Activated naive CD8-positive, alpha-beta T cell treated with anti-CD3 and anti-CD28 coated beads for 36 hours (primary cell): ENCODE measurements around the gene GPNMB. TPM values are rescaled to one million over a fixed set of nuclear protein-coding genes. Genes with fewer than 3 reads are reported as not detected.
"Not testable (repeated sequence)": the region's sequence is repeated elsewhere in the genome, so short reads cannot be mapped to it uniquely, and the experiment has no call there.

ENCODE experiments used
- DNase-seq: peaks from one replicate; pipeline ENCODE4 v3.0.0; 2021
- H3K27ac Mint-ChIP-seq: one replicate; pipeline ENCODE4 v1.8.0; 2022; ENCODE audit warnings: mild to moderate bottlenecking, moderate library complexity, mixed read lengths
- H3K27me3 Mint-ChIP-seq: one replicate; pipeline ENCODE4 v1.8.0; 2022; ENCODE audit warnings: mild to moderate bottlenecking, mixed read lengths
- H3K36me3 Mint-ChIP-seq: one replicate; pipeline ENCODE4 v1.8.0; 2021; ENCODE audit warnings: mild to moderate bottlenecking, mixed read lengths
- H3K4me1 Mint-ChIP-seq: one replicate; pipeline ENCODE4 v1.8.0; 2021; ENCODE audit warnings: mixed read lengths
- H3K4me3 Mint-ChIP-seq: one replicate; pipeline ENCODE4 v1.8.0; 2022; ENCODE audit warnings: mild to moderate bottlenecking, moderate library complexity, mixed read lengths
- H3K9me3 Mint-ChIP-seq: one replicate; pipeline ENCODE4 v1.8.0; 2022; ENCODE audit warnings: mixed read lengths
- total RNA-seq, 2 experiments: library from RNA; stranded (reverse); gene quantifications; one replicate each; pipeline ENCODE4 v1.2.3, GENCODE V29; 2021

GPNMB gene
- total RNA-seq, 2 experiments from 2014 or later, result 1.8 to 1.9 TPM

DNA sequence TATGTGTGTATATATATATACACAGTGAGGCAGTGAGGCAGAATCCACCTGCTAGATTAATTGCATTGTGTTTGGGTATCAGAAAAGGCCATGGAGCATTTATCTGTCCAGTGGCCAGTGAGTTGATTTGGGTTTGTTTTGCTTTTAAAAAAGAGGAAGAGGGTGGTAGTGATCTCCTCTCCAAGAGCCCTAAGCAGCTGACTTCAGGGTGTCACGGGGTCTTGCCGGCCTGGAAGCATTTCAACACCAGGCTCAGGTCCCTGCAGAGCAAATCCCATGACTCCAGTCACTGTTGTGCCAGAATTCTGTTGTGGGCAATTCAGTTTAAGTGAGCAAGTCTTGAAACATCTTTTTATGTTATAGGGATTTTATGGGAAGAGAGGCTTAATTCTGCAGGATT is 30.6 kb upstream of the GPNMB start:
- H3K4me3 Mint-ChIP-seq, result no peak overlapping the region
- no peaks in the 10 kb centered on the region for H3K36me3 Mint-ChIP-seq
- H3K4me1 Mint-ChIP-seq, result no peaks in the 10 kb centered on the region
- peaks cover 3% of the 10 kb centered on the region for H3K27me3 Mint-ChIP-seq
- no peak overlapping the region for H3K27ac Mint-ChIP-seq
- no peak for DNase-seq
- no peaks in the 10 kb centered on the region for H3K9me3 Mint-ChIP-seq

DNA sequence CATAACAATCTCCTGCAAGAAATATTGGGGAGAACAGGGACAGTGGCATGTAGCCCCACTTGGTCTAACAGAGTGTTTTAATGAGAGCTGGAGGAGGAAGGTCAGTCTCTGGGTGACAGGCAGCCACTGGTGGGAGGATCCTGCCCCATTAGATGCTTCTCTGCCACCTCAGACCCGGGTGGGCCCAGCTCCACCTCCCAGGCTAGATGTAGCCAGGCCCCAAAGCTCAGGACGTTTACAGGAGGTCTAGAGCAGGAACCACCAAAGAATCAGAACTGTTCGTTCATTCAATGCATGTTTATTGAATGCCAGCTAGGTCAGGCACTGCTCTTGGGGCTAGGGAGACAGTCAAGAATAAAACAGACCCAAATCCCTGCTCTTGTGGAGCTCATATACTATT is 28.4 kb upstream of the GPNMB start:
- Mint-ChIP-seq H3K36me3 (no peaks in the 10 kb centered on the region), H3K9me3 (no peaks in the 10 kb centered on the region), H3K27ac (no peak overlapping the region), H3K27me3 (peaks cover 3% of the 10 kb centered on the region), H3K4me3 (no peak overlapping the region), H3K4me1 (no peaks in the 10 kb centered on the region)
- no peak for DNase-seq

DNA sequence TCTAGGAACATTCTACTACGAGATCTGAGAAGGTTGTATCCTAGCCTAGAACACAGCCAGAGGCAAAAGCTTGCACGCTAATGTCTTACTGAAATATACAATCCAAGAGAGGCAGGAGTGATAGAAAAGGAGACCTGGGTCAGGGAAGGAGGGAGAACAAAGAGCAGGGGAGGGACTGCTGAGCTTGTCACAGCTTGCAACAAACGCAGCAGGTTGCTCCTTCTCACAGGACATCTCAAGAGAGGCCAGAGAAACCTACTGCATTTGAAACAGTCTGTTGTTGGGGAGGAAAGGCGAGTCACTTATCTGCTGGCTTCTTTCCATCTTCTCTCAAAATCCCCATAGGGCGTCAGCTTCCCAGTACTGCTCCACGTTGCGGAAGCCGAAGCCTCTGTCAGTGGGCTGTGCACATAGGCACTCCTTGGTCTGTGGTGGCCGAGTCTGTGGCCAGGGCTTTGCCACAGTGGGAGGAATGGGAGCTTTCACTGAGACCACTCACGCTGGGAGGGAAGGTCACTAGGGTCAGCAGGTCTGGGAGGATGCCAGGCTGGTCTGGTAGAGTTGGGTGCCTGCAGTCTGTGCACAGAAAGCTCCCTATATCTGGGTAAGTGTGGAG is 25.8 kb upstream of the GPNMB start:
- Mint-ChIP-seq H3K4me1 (no peaks in the 10 kb centered on the region), H3K27me3 (peaks cover 3% of the 10 kb centered on the region), H3K9me3 (no peaks in the 10 kb centered on the region), H3K4me3 (no peak overlapping the region), H3K27ac (no peak overlapping the region), H3K36me3 (no peaks in the 10 kb centered on the region)
- no peak for DNase-seq

DNA sequence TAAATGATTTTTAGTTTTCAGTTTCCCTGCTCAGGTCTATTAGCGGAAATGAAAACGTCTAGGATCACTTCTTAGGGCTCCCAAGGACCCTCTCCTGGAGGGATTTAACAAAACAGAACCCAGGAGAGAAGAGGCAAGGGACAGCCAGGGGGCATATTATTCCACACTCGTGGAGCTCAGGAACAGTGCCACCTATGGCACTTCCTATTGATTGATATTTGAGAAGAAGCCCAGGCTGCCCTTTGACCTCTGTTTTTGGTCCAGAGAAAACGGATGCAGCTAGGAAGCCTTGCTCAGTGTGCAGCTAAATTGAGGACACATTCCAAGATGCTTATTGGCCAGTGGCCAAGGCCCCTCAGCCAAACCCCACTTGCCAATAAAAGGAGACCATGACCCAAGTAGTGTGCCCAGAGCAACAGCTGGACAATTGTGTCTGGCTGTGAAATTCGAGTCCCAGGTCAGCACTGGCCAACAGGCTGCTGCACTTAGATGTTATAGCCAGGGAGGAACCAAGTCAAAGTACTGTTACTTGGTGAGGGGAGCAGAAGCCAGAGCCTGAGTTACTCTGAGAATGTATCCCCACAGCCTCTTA is 24.0 kb upstream of the GPNMB start:
- Mint-ChIP-seq H3K27ac (no peak overlapping the region), H3K9me3 (no peaks in the 10 kb centered on the region), H3K4me3 (no peak overlapping the region), H3K4me1 (no peaks in the 10 kb centered on the region), H3K27me3 (peaks cover 2% of the 10 kb centered on the region), H3K36me3 (no peaks in the 10 kb centered on the region)
- DNase-seq, result no peak

DNA sequence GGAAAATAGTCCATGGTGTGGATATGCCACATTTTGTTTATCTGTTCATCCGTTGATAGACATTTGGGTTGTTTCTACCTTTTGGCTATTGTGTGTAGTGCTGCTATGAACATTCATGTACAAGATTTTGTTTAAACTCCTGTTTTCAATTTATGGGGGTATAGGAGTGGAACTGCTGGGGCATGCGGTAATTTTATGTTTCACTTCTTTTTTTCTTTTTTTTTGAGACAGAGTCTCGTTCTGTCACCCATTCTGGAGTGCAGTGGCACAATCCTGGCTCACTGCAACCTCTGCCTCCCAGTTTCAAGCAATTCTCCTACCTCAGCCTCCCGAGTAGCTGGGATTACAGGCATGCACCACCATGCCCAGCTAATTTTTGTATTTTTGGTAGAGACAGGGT is 22.2 kb upstream of the GPNMB start:
- not testable (repeated sequence) for H3K4me3 Mint-ChIP-seq, H3K9me3 Mint-ChIP-seq, H3K27me3 Mint-ChIP-seq, DNase-seq, H3K4me1 Mint-ChIP-seq, H3K36me3 Mint-ChIP-seq, H3K27ac Mint-ChIP-seq

DNA sequence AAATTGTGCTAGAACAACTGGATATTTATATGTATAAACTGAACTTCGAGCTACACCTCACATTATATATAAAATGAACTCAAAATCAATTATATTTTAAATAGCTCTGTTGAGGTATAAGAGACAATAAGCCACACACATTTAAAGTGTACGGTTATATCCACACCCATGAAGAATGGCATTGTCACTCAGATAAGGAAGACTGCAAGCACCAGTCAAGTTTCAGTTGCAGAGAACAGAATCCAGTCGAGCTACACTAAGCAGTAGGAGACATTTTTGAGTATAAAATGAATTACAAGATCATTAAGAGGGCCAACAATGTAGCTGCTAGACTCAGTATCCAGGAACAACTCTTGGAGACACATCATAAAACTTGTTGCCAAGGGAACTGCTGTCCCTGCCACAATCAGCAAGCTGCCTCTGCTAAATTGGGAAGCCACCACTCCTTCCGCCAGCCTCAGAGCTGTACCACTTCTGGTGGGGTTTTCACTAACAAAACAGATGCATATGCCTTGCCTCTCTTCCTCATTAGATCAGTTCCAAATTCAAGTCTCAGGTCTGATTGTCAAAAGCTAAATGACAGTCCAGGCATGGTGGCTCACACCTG is 19.6 kb upstream of the GPNMB start:
- H3K9me3 Mint-ChIP-seq, result peaks cover 4% of the 10 kb centered on the region

DNA sequence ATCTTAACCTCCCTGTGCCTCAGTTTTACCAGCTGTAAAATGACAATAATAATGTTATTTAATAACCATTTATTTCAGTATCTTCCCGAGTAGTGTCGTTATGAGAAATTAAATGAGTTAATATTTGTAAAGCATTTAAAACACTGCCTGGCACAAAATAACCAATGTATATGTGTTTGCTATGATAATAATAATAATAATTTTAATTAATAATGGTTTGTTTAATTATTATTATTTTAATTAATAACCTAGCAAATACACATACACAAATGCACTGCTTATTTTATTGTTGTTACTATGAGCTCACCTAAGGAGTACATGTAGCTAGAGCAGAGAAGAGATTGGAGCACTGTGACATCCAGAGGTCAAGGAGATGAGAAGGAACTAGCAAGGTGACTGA is 18.2 kb upstream of the GPNMB start:
- Mint-ChIP-seq H3K27ac (no peak overlapping the region), H3K4me1 (no peaks in the 10 kb centered on the region), H3K4me3 (no peak overlapping the region), H3K27me3 (no peaks in the 10 kb centered on the region), H3K36me3 (no peaks in the 10 kb centered on the region), H3K9me3 (peaks cover 4% of the 10 kb centered on the region)
- no peak for DNase-seq

More for the DNA sequence above, 19.6 kb upstream of the GPNMB start:
- no peak for DNase-seq
- Mint-ChIP-seq H3K4me3 (no peak overlapping the region), H3K4me1 (no peaks in the 10 kb centered on the region), H3K27ac (no peak overlapping the region), H3K27me3 (no peaks in the 10 kb centered on the region), H3K36me3 (no peaks in the 10 kb centered on the region)

DNA sequence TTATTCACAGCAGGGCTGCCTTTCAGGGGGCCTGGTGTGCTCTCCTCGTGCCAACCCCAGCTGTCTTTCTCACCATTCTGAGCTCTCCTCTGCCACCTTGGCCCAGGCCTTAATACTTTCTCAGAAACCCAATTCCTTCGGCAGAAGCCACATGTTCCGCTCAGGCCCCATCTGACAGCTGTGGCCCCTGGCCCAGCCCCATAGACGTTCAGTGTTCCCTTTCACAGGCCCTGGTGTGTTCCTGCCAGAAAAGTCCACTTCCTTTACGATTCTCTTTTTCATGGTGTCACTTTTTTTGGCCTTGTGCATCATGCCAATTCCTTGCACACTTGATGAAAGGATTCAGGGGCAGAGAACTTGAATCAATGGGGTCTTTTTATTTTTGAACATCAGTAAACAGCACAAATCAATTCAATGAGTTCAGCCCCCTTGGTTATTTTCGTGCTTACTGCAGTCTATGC is 15.9 kb upstream of the GPNMB start:
- no peak overlapping the region for H3K27ac Mint-ChIP-seq
- H3K4me1 Mint-ChIP-seq, result peaks cover 3% of the 10 kb centered on the region
- DNase-seq, result no peak
- H3K9me3 Mint-ChIP-seq, result peaks cover 4% of the 10 kb centered on the region
- H3K27me3 Mint-ChIP-seq, result no peaks in the 10 kb centered on the region
- no peaks in the 10 kb centered on the region for H3K36me3 Mint-ChIP-seq
- no peak overlapping the region for H3K4me3 Mint-ChIP-seq

DNA sequence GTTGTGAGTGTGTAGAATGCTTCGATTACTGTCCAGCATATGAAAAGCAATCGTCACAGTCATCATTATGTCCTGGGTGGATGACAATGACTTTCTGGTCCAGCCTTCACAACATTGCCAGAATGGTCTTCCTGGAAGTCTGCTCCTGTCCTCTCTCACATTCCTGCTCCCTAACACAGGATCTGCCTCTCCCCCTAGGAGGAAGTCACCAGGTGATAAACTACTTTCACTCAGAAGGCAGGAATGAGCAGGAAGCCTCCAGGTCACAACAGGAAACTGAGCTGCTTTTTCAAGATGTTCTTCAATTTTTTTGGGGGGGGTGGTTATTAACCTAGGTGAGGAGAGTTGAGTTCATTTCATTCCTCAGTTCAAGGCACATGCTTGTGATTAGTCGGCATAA is 13.6 kb upstream of the GPNMB start:
- Mint-ChIP-seq H3K4me1 (peaks cover 3% of the 10 kb centered on the region), H3K4me3 (no peak overlapping the region), H3K27me3 (no peaks in the 10 kb centered on the region), H3K27ac (no peak overlapping the region), H3K9me3 (peaks cover 4% of the 10 kb centered on the region), H3K36me3 (no peaks in the 10 kb centered on the region)
- DNase-seq, result no peak

DNA sequence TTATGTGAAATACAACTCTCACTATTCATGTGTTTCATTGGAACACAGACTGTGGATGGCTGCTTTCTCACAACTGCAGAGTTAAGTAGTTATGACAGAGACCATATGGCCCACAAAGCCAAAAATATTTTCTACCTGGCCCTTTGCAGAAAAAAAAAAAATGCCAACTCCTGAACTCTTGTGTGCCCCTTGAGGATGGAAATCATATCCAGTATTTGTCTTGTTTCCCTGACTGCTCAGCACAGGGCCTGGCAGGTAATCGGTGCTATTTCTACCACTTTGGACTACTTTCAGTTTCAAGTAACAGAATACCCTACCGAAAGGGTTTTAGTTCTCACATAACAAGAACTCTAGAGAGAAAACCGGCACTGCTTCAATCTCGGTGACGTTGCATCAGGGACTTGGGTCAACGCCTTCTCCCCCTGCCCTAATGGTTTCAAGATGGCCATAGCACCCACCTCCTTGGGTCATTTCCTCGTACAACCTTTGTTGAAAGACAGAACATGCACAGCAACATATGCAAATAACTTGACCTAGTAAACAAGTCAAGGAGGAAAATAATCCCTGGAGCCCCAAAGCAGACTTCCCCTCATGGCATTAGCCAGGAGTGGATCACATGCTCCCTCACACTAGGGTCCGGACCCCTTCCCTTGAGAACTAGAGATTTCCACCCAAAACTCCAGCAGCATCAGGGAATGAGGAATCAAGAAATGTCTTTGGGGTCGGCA is 11.8 kb upstream of the GPNMB start:
- DNase-seq, result no peak
- Mint-ChIP-seq H3K36me3 (no peaks in the 10 kb centered on the region), H3K9me3 (no peaks in the 10 kb centered on the region), H3K4me3 (no peak overlapping the region), H3K4me1 (peaks cover 3% of the 10 kb centered on the region), H3K27ac (no peak overlapping the region), H3K27me3 (no peaks in the 10 kb centered on the region)

DNA sequence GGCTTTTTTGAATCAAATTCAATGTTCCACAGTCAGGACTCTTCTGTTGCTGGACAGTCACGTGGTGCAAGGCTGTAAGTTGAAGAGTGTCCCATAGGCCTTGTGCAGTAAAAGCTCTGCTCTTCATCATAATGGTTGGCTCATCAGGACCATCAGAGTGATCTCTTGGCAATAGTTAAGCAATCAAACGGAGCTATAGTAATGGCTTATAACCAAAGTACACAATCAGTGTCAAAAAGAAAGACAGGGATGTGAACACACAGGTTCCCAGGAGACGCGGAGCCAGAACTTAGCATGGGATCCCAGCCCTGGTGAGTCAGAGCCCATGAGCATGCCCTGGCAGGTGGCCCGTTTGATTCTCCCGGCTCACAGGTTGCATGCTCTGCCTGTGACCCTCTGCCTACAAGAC is 10.8 kb upstream of the GPNMB start:
- H3K4me3 Mint-ChIP-seq, result no peak overlapping the region
- H3K4me1 Mint-ChIP-seq, result peaks cover 3% of the 10 kb centered on the region
- H3K27ac Mint-ChIP-seq, result no peak overlapping the region
- H3K36me3 Mint-ChIP-seq, result no peaks in the 10 kb centered on the region
- H3K9me3 Mint-ChIP-seq, result no peaks in the 10 kb centered on the region
- H3K27me3 Mint-ChIP-seq, result no peaks in the 10 kb centered on the region
- DNase-seq, result no peak

DNA sequence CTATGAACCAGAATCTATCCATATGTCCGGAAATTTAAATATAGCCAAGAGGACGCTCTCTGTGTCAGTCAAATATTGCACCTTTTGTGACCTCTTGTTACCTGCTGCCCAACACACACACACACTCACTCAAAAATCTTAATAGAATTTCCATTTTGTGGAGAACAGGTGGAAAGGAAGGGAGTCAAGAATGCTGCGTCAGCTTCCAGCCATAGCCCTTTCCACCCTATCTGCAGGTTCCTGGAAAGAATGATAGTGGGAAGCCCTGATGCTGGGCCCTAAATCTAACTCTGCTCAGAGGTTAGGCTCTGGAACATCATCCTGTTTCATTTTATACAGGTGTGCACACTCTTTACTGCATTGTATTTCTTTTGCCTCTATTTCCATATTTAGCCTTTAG is 9.6 kb upstream of the GPNMB start:
- no peaks in the 10 kb centered on the region for H3K9me3 Mint-ChIP-seq
- no peak for DNase-seq
- H3K27ac Mint-ChIP-seq, result no peak overlapping the region
- H3K4me3 Mint-ChIP-seq, result no peak overlapping the region
- no peaks in the 10 kb centered on the region for H3K27me3 Mint-ChIP-seq
- peaks cover 3% of the 10 kb centered on the region for H3K4me1 Mint-ChIP-seq
- no peaks in the 10 kb centered on the region for H3K36me3 Mint-ChIP-seq

DNA sequence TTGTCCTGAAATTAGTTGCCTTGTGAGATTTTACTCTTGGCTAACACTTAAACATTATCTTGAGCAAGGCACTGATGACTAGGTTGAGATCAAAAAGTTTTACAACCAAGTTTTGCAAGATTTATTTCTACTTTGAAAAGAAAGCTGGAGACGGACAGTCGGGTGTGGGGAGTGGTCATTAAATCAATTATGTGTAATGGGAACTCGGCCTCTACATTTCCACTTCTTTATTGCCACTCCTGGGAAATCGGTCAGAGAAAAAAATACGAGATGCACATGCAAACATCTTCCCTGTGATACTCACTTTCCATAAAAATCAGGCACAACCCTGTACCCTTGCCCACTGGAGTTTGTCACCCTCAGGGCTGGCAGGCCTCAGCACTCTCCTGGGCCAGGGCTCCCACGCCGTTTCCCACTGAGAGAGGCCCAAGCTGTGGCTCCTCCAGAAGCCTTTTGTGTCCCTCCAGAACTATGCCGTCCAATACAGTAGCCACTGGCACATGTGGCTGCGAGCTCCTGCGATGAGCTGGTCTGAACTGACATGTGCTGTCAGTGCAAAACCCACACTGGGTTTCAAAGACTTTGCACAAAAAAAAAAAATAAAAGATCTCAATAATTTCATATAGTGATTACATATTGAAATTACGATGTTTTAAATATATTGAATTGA is 7.5 kb upstream of the GPNMB start:
- Mint-ChIP-seq H3K4me1 (peaks cover 3% of the 10 kb centered on the region), H3K27ac (no peak overlapping the region), H3K36me3 (no peaks in the 10 kb centered on the region), H3K9me3 (no peaks in the 10 kb centered on the region), H3K27me3 (peaks cover 9% of the 10 kb centered on the region), H3K4me3 (no peak overlapping the region)
- DNase-seq, result no peak

DNA sequence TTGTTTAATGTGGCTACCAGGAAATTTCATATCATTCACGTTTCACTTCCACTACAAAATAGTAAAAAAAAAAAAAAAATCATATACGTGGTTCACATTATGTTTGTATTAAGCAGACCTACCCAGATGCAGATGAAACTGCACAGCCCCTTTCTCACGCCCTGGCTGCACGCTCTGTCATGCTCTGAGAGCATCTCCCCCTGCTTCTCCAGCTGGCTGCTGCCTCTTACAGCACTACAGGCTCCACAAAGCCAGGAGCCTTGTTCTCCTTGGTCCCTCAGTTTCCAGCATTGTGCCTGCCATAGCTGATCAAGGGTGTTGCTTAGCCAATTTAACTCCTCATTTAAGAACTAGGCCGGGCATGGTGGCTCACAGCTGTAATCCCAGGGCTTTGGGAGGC is 6.9 kb upstream of the GPNMB start:
- no peaks in the 10 kb centered on the region for H3K36me3 Mint-ChIP-seq
- no peak overlapping the region for H3K4me3 Mint-ChIP-seq
- no peaks in the 10 kb centered on the region for H3K9me3 Mint-ChIP-seq
- no peak for DNase-seq
- peaks cover 14% of the 10 kb centered on the region for H3K27me3 Mint-ChIP-seq
- H3K27ac Mint-ChIP-seq, result no peak overlapping the region
- H3K4me1 Mint-ChIP-seq, result peaks cover 1% of the 10 kb centered on the region

DNA sequence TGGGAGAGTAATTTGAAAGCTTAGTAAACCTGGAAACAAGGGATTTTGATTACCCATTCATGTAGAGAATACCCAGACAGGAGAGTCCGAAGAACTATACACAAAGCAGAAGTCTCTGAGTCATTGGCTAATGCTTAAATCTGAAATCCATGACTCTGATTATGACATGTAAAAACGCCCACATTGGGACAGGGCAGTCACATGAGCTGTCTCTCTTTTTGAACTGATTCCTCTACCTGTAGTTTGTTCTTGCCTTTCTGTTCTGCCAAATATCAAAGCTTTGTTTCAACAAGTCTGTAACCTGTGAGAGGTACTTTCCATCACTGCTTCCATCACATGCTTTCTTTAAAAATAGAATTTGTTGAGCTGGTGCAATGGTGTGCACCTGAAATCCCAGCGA is 4.3 kb upstream of the GPNMB start:
- Mint-ChIP-seq H3K4me3 (no peak overlapping the region), H3K27me3 (peaks cover 34% of the 10 kb centered on the region), H3K9me3 (no peaks in the 10 kb centered on the region), H3K36me3 (no peaks in the 10 kb centered on the region), H3K27ac (no peak overlapping the region), H3K4me1 (no peaks in the 10 kb centered on the region)
- DNase-seq, result no peak
